Measurements from ENCODE around the gene KRT33A. TPM values are rescaled to one million over a fixed set of nuclear protein-coding genes. Genes with fewer than 3 reads are reported as not detected.

KRT33A gene
- total RNA-seq, 1 experiment from 2014 or later, result not detected

DNA sequence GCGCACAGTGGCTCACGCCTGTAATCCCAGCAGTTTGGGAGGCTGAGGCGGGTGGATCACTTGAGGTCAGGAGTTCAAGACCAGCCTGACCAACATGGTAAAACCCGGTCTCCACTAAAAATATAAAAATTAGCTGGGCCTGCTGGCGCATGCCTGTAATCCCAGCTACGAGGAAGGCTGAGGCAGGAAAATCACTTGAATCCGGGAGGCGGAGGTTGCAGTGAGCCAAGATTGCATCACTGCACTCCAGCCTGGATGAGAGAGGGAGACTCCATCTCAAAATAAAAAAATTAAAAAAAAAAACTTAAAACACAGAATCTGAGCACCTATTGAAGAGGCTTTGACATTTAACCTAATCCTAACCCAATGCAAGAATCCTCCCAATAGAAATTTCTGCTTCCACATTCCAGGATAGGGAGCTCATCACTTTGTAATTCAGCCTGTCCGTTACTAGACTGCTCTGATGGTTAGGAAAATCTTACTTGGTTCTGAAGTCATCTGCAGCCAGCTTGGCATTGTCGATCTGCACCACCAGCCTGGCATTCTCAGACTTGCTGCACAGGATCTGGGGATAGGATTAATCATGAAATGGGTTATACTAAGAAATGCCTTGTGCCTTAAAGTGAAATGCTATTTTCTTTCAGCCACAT, 16.9 kb upstream of the KRT33A start:
- H3K27ac ChIP-seq, result no peak overlapping the region
- H3K9me2 ChIP-seq (ENCODE audit: insufficient read depth), result no peaks in the 10 kb centered on the region
- POLR2A ChIA-PET (ENCODE audit: unreplicated experiment), result interaction anchor here (0.6 to 0.7 kb wide), 2 partner anchors 9 to 28 kb away, joined by 3 to 9 read pairs; no protein-coding TSS in a partner anchor
- no peaks in the 10 kb centered on the region for H3K36me3 ChIP-seq (ENCODE audit: low read depth)
- 0 out of 2 replicates have a peak, but pooled peaks cover 4% of the 10 kb centered on the region for H3K9me3 ChIP-seq (ENCODE audit: insufficient read depth, low read depth)
- TF ChIP-seq, protein P1, sequence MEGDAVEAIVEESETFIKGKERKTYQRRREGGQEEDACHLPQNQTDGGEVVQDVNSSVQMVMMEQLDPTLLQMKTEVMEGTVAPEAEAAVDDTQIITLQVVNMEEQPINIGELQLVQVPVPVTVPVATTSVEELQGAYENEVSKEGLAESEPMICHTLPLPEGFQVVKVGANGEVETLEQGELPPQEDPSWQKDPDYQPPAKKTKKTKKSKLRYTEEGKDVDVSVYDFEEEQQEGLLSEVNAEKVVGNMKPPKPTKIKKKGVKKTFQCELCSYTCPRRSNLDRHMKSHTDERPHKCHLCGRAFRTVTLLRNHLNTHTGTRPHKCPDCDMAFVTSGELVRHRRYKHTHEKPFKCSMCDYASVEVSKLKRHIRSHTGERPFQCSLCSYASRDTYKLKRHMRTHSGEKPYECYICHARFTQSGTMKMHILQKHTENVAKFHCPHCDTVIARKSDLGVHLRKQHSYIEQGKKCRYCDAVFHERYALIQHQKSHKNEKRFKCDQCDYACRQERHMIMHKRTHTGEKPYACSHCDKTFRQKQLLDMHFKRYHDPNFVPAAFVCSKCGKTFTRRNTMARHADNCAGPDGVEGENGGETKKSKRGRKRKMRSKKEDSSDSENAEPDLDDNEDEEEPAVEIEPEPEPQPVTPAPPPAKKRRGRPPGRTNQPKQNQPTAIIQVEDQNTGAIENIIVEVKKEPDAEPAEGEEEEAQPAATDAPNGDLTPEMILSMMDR (conservative IDR thresholded peaks at IDR 0.05), result no peak
- no peak for TF ChIP-seq EZH2 (IDR thresholded peaks at IDR 0.05; ENCODE audit: low read depth)
- H2AFZ ChIP-seq, result no peak overlapping the region
- H3K4me2 ChIP-seq, result no peak overlapping the region
- no peaks in the 10 kb centered on the region for H3K79me2 ChIP-seq (ENCODE audit: low read depth)
- DNase-seq, result peak in 1 of 2 experiments; percentile 46
- 0 out of 2 replicates have a peak, but pooled peaks cover 6% of the 10 kb centered on the region for H3F3A ChIP-seq (ENCODE audit: insufficient read depth, low read depth)
- BruUV-seq (replicated peaks), result no TSS peak
- H3K4me3 ChIP-seq, result no peak overlapping the region
- no peaks in the 10 kb centered on the region for H4K20me1 ChIP-seq (ENCODE audit: insufficient read depth)
- intact Hi-C loops (cut with micrococcal nuclease; ENCODE audit: unreplicated experiment), result no loop called here
- CTCF ChIA-PET, result no interaction called here
- no peaks in the 10 kb centered on the region for H3K27me3 ChIP-seq (ENCODE audit: insufficient read depth, low read depth)
- H3K4me1 ChIP-seq (replicated peaks; ENCODE audit: insufficient read depth), result peaks cover 18% of the 10 kb centered on the region

DNA sequence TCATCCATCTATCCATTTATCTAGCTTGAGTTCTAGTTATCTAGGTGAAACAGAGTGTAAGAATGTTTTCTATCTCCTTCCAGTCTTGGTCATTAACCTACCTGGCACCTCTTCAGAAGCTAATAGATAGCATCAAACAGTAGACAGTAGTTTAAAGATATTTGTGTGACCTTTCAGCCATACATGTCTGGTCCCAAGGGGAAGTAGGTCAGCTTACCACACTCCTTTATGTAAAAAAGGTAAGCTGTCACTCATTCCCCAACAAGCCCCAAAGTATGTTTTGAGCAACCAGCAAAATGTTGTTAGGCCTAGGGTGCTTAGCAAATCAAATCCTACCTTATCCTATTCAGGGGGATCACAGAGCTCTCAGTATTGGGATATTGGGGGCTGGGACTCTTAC, 15.4 kb upstream of the KRT33A start:
- Histone ChIP-seq H3K4me1 (replicated peaks; ENCODE audit: insufficient read depth) (peaks cover 33% of the 10 kb centered on the region), H3K36me3 (ENCODE audit: low read depth) (no peaks in the 10 kb centered on the region), H3K9me3 (ENCODE audit: insufficient read depth, low read depth) (0 out of 2 replicates have a peak, but pooled peaks cover 3% of the 10 kb centered on the region), H3K4me2 (no peak overlapping the region), H4K20me1 (ENCODE audit: insufficient read depth) (no peaks in the 10 kb centered on the region), H3K27me3 (ENCODE audit: insufficient read depth, low read depth) (no peaks in the 10 kb centered on the region), H3F3A (ENCODE audit: insufficient read depth, low read depth) (peaks cover 14% of the 10 kb centered on the region), H3K9me2 (ENCODE audit: insufficient read depth) (no peaks in the 10 kb centered on the region), H3K27ac (no peak overlapping the region), H3K79me2 (ENCODE audit: low read depth) (no peaks in the 10 kb centered on the region), H2AFZ (no peak overlapping the region), H3K4me3 (no peak overlapping the region)
- no peak for DNase-seq
- CTCF ChIA-PET, result no interaction called here
- intact Hi-C loops (cut with micrococcal nuclease; ENCODE audit: unreplicated experiment), result no loop called here
- no TSS peak for BruUV-seq (replicated peaks)
- TF ChIP-seq, protein P1 (conservative IDR thresholded peaks at IDR 0.05), result no peak
- TF ChIP-seq EZH2 (IDR thresholded peaks at IDR 0.05; ENCODE audit: low read depth), result no peak
- POLR2A ChIA-PET (ENCODE audit: unreplicated experiment), result interaction anchor here (0.7 kb wide), 1 partner anchor 128 kb away, joined by 3 read pairs; no protein-coding TSS in a partner anchor

DNA sequence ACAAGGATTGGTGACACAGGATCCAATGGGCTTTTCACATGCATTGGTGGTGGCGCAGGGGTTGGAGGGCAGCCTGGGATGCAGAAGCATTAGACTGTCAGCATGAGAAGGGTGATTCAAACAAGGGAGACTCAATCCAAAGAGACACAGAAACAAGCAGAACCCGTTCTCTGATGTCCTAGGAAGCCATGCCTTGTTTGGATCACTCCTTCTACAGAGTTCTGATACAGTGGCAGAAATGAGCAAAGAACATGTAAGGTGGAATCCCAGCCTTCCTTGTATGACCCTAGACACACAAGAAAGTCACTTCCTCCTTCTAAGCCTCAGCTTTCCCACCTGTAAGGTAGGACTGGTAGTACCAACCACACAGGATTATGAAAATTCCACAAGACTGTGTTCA, 13.3 kb upstream of the KRT33A start:
- intact Hi-C loops (cut with micrococcal nuclease; ENCODE audit: unreplicated experiment), result no loop called here
- Histone ChIP-seq H3K4me2 (no peak overlapping the region), H3F3A (ENCODE audit: insufficient read depth, low read depth) (peaks cover 26% of the 10 kb centered on the region), H2AFZ (no peak overlapping the region; the same call in 1 of the 2 replicates), H3K9me3 (ENCODE audit: insufficient read depth, low read depth) (0 out of 2 replicates have a peak, but pooled peaks cover 3% of the 10 kb centered on the region), H3K36me3 (ENCODE audit: low read depth) (no peaks in the 10 kb centered on the region), H3K4me3 (no peak overlapping the region), H3K4me1 (replicated peaks; ENCODE audit: insufficient read depth) (peaks cover 51% of the 10 kb centered on the region), H4K20me1 (ENCODE audit: insufficient read depth) (no peaks in the 10 kb centered on the region), H3K27me3 (ENCODE audit: insufficient read depth, low read depth) (no peaks in the 10 kb centered on the region), H3K79me2 (ENCODE audit: low read depth) (no peaks in the 10 kb centered on the region), H3K9me2 (ENCODE audit: insufficient read depth) (no peaks in the 10 kb centered on the region), H3K27ac (no peak overlapping the region)
- peak in 1 of 2 experiments; percentile 44 for DNase-seq
- BruUV-seq (replicated peaks), result no TSS peak
- POLR2A ChIA-PET (ENCODE audit: unreplicated experiment), result no interaction called here
- TF ChIP-seq EZH2 (IDR thresholded peaks at IDR 0.05; ENCODE audit: low read depth), result no peak
- TF ChIP-seq, protein P1 (conservative IDR thresholded peaks at IDR 0.05), result no peak
- CTCF ChIA-PET, result no interaction called here

All from PC-9 (cell line).